Measurements from ENCODE around the gene SNRNP48. TPM values are rescaled to one million over a fixed set of nuclear protein-coding genes. Genes with fewer than 3 reads are reported as not detected.

The SNRNP48 gene
- total RNA-seq, 1 experiment from 2014 or later = 26.2 TPM

- RAD21 ChIA-PET (ENCODE audit: low non-redundant PET in 1 of 2, low total read pairs in 2 of 2, uncharacterized antibody in 2 of 2, unreplicated experiment in 2 of 2) = no interaction called here
- H3K4me2 ChIP-seq (ENCODE audit: low read length) = no peak overlapping the region
- no peak for DNase-seq (ENCODE audit: low read depth, low spot score)
Observed at GRCh38 chr6:7580927-7581618, 8.9 kb upstream of the SNRNP48 start.

More at GRCh38 chr6:7580927-7581618, 8.9 kb upstream of the SNRNP48 start:
- TF ChIP-seq SIN3A (IDR thresholded peaks at IDR 0.05; ENCODE audit: low read depth) = no peak
- no peak for TF ChIP-seq ELF1 (IDR thresholded peaks at IDR 0.05; ENCODE audit: borderline replicate concordance, low read depth)
- TF ChIP-seq EZH2phosphoT487 (IDR thresholded peaks at IDR 0.05; ENCODE audit: borderline replicate concordance) = no peak
- no peak for TF ChIP-seq YY1 (IDR thresholded peaks at IDR 0.05; ENCODE audit: extremely low read depth, insufficient replicate concordance, low read depth, low read length)
- no peak for TF ChIP-seq REST (IDR thresholded peaks at IDR 0.05; ENCODE audit: low read depth)
- TF ChIP-seq POLR2A (IDR thresholded peaks at IDR 0.05; ENCODE audit: borderline replicate concordance, extremely low read depth, insufficient read depth, insufficient read length) = no peak
- TF ChIP-seq, protein P1, sequence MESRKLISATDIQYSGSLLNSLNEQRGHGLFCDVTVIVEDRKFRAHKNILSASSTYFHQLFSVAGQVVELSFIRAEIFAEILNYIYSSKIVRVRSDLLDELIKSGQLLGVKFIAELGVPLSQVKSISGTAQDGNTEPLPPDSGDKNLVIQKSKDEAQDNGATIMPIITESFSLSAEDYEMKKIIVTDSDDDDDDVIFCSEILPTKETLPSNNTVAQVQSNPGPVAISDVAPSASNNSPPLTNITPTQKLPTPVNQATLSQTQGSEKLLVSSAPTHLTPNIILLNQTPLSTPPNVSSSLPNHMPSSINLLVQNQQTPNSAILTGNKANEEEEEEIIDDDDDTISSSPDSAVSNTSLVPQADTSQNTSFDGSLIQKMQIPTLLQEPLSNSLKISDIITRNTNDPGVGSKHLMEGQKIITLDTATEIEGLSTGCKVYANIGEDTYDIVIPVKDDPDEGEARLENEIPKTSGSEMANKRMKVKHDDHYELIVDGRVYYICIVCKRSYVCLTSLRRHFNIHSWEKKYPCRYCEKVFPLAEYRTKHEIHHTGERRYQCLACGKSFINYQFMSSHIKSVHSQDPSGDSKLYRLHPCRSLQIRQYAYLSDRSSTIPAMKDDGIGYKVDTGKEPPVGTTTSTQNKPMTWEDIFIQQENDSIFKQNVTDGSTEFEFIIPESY (IDR thresholded peaks at IDR 0.05; ENCODE audit: extremely low read depth, insufficient replicate concordance, low read length) = no peak
- no peak for TF ChIP-seq RAD21 (IDR thresholded peaks at IDR 0.05; ENCODE audit: low read depth)
- no peak for TF ChIP-seq SRF (IDR thresholded peaks at IDR 0.05; ENCODE audit: low read depth)
- TF ChIP-seq EGR1 (IDR thresholded peaks at IDR 0.05; ENCODE audit: low read depth) = no peak
- ChIA-PET POLR2A (no interaction called here), CTCF (no interaction called here)
- intact Hi-C loops (cut with micrococcal nuclease) = no loop called here
- Histone ChIP-seq H3K79me2 (ENCODE audit: insufficient read depth, low read length) (no peaks in the 10 kb centered on the region), H3K9me3 (ENCODE audit: control insufficient read depth in 1 of 2, insufficient read depth in 1 of 2, low read depth in 1 of 2, low read length in 2 of 2) (no peaks in the 10 kb centered on the region), H3K9ac (ENCODE audit: low read length) (no peak overlapping the region), H2AFZ (ENCODE audit: low read depth, low read length, poor library complexity, severe bottlenecking) (no peak overlapping the region), H3K27me3 (ENCODE audit: insufficient read depth, low read length) (no peaks in the 10 kb centered on the region), H3K4me3 (replicated peaks in 1 of 2; ENCODE audit: low read depth in 1 of 2, low read length in 2 of 2) (no peak overlapping the region), H4K20me1 (ENCODE audit: insufficient read depth) (no peaks in the 10 kb centered on the region), H3K36me3 (ENCODE audit: control insufficient read depth in 1 of 2, insufficient read depth in 2 of 2, low read length in 2 of 2) (peaks cover 62 to 80% of the 10 kb centered on the region in 2 experiments), H3K9me2 (ENCODE audit: insufficient read depth) (no peaks in the 10 kb centered on the region), H3K4me1 (ENCODE audit: control insufficient read depth in 1 of 2, insufficient read depth in 2 of 2, low read length in 2 of 2) (no peaks in the 10 kb centered on the region), H3K27ac (ENCODE audit: low read depth, low read length) (no peak overlapping the region)
- BruUV-seq (replicated peaks) = no TSS peak
- no peak for ATAC-seq

Data from HCT116 (cell line).